GM23338 (cell line): Measurements from ENCODE around the gene PHF5A. TPM values are rescaled to one million over a fixed set of nuclear protein-coding genes. Genes with fewer than 3 reads are reported as not detected.

Experiments used
- ATAC-seq: fragments of 200-7000 bp; cut with Tn5 transposase; 3 replicates; pipeline ENCODE4 v1.9.1; 2020
- DNase-seq: peaks from one replicate; pipeline ENCODE4 v3.0.0-alpha.2; 2015; ENCODE audit warnings: low spot score
- H2AFZ ChIP-seq: fragments of 200-600 bp; sonication (generic); 2 replicates; pipeline ENCODE4 v1.8.0; 2016; ENCODE audit warnings: antibody characterized with exemption, mild to moderate bottlenecking, moderate library complexity
- H3F3A ChIP-seq: fragments of 200-600 bp; sonication (generic); replicated peaks from 2 replicates; pipeline ENCODE4 v1.8.0; 2017; ENCODE audit warnings: antibody characterized with exemption, mixed run types, low read depth
- H3K27ac ChIP-seq: fragments of 200-600 bp; sonication (generic); 2 replicates; pipeline ENCODE4 v1.6.1; 2016; ENCODE audit warnings: low read depth
- H3K27me3 ChIP-seq: fragments of 200-600 bp; sonication (generic); 2 replicates; pipeline ENCODE4 v1.8.0; 2016; ENCODE audit warnings: mild to moderate bottlenecking, mixed run types, moderate library complexity; ENCODE audit not compliant: insufficient read depth
- H3K36me3 ChIP-seq: fragments of 200-600 bp; sonication (generic); 2 replicates; pipeline ENCODE4 v1.8.0; 2016; ENCODE audit warnings: mild to moderate bottlenecking; ENCODE audit not compliant: insufficient read depth
- H3K4me1 ChIP-seq: fragments of 200-600 bp; sonication (generic); 2 replicates; pipeline ENCODE4 v1.8.0; 2016; ENCODE audit warnings: mild to moderate bottlenecking, moderate library complexity; ENCODE audit not compliant: insufficient read depth
- H3K4me2 ChIP-seq: fragments of 200-600 bp; sonication (generic); 2 replicates; pipeline ENCODE4 v1.7.1; 2017; ENCODE audit warnings: mixed run types
- H3K4me3 ChIP-seq: fragments of 200-600 bp; sonication (generic); 2 replicates; pipeline ENCODE4 v1.6.1; 2016; ENCODE audit warnings: mixed run types
- H3K79me2 ChIP-seq: fragments of 200-600 bp; sonication (generic); replicated peaks from 2 replicates; pipeline ENCODE4 v1.8.0; 2017; ENCODE audit warnings: mild to moderate bottlenecking; ENCODE audit not compliant: insufficient read depth
- H3K9me2 ChIP-seq: fragments of 200-600 bp; sonication (generic); 2 replicates; pipeline ENCODE4 v1.8.0; 2017; ENCODE audit not compliant: insufficient read depth
- H4K20me1 ChIP-seq: fragments of 200-600 bp; sonication (generic); replicated peaks from 2 replicates; pipeline ENCODE4 v1.8.0; 2017; ENCODE audit warnings: mild to moderate bottlenecking; ENCODE audit not compliant: insufficient read depth
- H3K27ac Mint-ChIP-seq: 2 replicates; pipeline ENCODE4 v1.8.0; 2020; ENCODE audit warnings: inconsistent platforms, mild to moderate bottlenecking, moderate library complexity, mixed read lengths
- H3K27me3 Mint-ChIP-seq: 3 replicates; pipeline ENCODE4 v1.8.0; 2022; ENCODE audit warnings: low read depth, mild to moderate bottlenecking, moderate library complexity, mixed read lengths, inconsistent platforms; ENCODE audit not compliant: insufficient read depth, poor library complexity
- H3K36me3 Mint-ChIP-seq: 3 replicates; pipeline ENCODE4 v1.8.0; 2021; ENCODE audit warnings: low read depth, mild to moderate bottlenecking, inconsistent platforms, moderate library complexity, mixed read lengths
- H3K4me1 Mint-ChIP-seq: 3 replicates; pipeline ENCODE4 v1.8.0; 2020; ENCODE audit warnings: mild to moderate bottlenecking, inconsistent platforms, mixed read lengths
- H3K4me3 Mint-ChIP-seq: 3 replicates; pipeline ENCODE4 v1.8.0; 2021; ENCODE audit warnings: moderate library complexity, mild to moderate bottlenecking, inconsistent platforms, mixed read lengths
- H3K9me3 Mint-ChIP-seq: 3 replicates; pipeline ENCODE4 v1.8.0; 2020; ENCODE audit warnings: moderate library complexity, mild to moderate bottlenecking, inconsistent platforms, mixed read lengths
- CREB1 ChIP-seq: fragments of 250-450 bp; sonication (Bioruptor Pico); IDR thresholded peaks from 2 replicates; pipeline ENCODE4 v1.5.0; 2020; ENCODE audit warnings: low read depth, mild to moderate bottlenecking, moderate library complexity
- CTCF ChIP-seq, 2 experiments: fragments of 200-600 bp in 1 of 2; sonication (generic) in 1 of 2; conservative IDR thresholded peaks; 2 replicates each; pipeline versions ENCODE4 v1.5.1 to v1.6.1; 2016 to 2017; ENCODE audit warnings: antibody characterized with exemption in 2 of 2, low read depth in 2 of 2, mild to moderate bottlenecking in 2 of 2, moderate library complexity in 1 of 2
- EZH2 ChIP-seq: fragments of 200-600 bp; sonication (generic); IDR thresholded peaks from one replicate; pipeline ENCODE4 v1.8.0; 2017; ENCODE audit warnings: antibody characterized with exemption, mild to moderate bottlenecking, low read depth; ENCODE audit not compliant: unreplicated experiment
- EZH2phosphoT487 ChIP-seq: fragments of 200-600 bp; sonication (generic); IDR thresholded peaks from one replicate; pipeline ENCODE4 v1.8.1; 2018; ENCODE audit warnings: antibody characterized with exemption; ENCODE audit not compliant: unreplicated experiment
- JUNB ChIP-seq: IDR thresholded peaks from one replicate; pipeline ENCODE4 v1.6.1; 2016; ENCODE audit warnings: antibody characterized with exemption; ENCODE audit not compliant: unreplicated experiment
- NANOG ChIP-seq: IDR thresholded peaks from 2 replicates; pipeline ENCODE4 v1.6.1; 2016; ENCODE audit warnings: antibody characterized with exemption, borderline replicate concordance
- POLR2AphosphoS5 ChIP-seq: IDR thresholded peaks from 2 replicates; pipeline ENCODE4 v1.6.1; 2016; ENCODE audit warnings: antibody characterized with exemption, low read depth
- REST ChIP-seq: IDR thresholded peaks from one replicate; pipeline ENCODE4 v1.6.1; 2018; ENCODE audit warnings: antibody characterized with exemption; ENCODE audit not compliant: unreplicated experiment
- STAT1 ChIP-seq: IDR thresholded peaks from one replicate; pipeline ENCODE4 v1.6.1; 2016; ENCODE audit warnings: antibody characterized with exemption; ENCODE audit not compliant: unreplicated experiment
- ZNF114 ChIP-seq: fragments of 250-450 bp; sonication (Bioruptor Pico); IDR thresholded peaks from 2 replicates; pipeline ENCODE4 v1.5.0; 2020; ENCODE audit warnings: mild to moderate bottlenecking, moderate library complexity
- ZNF331 ChIP-seq: fragments of 250-450 bp; sonication (Bioruptor Pico); IDR thresholded peaks from 2 replicates; pipeline ENCODE4 v1.5.0; 2020; ENCODE audit warnings: low read depth, mild to moderate bottlenecking, moderate library complexity
- polyA plus RNA-seq: library from polyadenylated mRNA; unstranded; fragments of >200 nt; fragmentation: Nextera tagmentation; extraction: Ambion mirVana; gene quantifications from 2 replicates; pipeline ENCODE4 v1.2.1, GENCODE V29; 2016
- total RNA-seq: library from RNA; depleted of rRNA; stranded (reverse); fragments of >200 nt; shearing (Covaris generic); gene quantifications from 2 replicates; pipeline ENCODE4 v1.2.3, GENCODE V29; 2014
- TF ChIP-seq, protein P1 (sequence below): fragments of 250-450 bp; sonication (Bioruptor Pico); IDR thresholded peaks from 2 replicates; pipeline ENCODE4 v1.5.0; 2020; ENCODE audit warnings: mild to moderate bottlenecking, moderate library complexity
- TF ChIP-seq, protein P2 (sequence below): IDR thresholded peaks from 2 replicates; pipeline ENCODE4 v1.6.1; 2016; ENCODE audit warnings: antibody characterized with exemption

The PHF5A gene
- total and polyA plus RNA-seq, 2 experiments from 2014 or later = 49.4 to 115 TPM

DNA sequence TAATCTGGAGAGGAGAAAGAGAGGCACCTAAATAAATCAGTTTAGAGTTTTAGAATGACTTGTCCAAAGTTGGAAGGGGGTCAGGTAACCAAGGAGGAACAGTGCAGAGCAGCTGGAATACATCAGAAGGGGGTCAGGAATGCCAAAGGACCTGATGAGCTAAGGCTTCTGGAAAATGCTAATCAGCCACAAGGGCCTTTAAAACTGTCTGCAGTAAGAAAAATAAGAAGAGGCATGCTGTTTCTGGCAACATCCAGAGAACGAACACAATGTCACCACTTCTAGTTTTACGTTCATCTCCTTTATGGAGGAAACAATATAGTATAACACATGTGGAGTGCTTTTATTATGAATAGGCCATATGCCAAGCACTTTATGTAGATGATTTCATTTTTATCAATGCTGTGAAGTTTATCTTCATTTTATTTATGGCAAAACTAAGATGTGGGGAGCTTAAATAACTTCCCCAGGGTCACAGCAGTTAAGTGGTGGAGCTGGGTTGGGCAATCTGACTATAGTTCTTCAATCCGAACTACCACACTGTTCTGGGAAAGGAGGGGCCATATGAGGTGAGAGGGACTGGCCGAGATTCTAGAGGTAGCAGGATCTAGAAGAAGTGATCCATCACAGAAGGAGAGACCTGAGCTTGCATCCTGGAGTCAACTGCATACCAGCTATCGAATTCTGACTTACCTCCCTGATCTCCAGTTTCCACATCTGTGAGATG lies 23.0 kb upstream of the PHF5A start:
- peak overlapping the region; percentile 73 for H3K27ac Mint-ChIP-seq
- no peaks in the 10 kb centered on the region for H3K9me3 Mint-ChIP-seq
- no peak overlapping the region for H2AFZ ChIP-seq
- peaks cover 53% of the 10 kb centered on the region for H3K4me1 Mint-ChIP-seq
- no peaks in the 10 kb centered on the region for H3K27me3 ChIP-seq
- H3K4me3 Mint-ChIP-seq = no peak overlapping the region; the same call in 2 of the 3 replicates
- H4K20me1 ChIP-seq = peaks cover 7% of the 10 kb centered on the region
- H3K4me1 ChIP-seq = peaks cover 53% of the 10 kb centered on the region
- peaks cover 90% of the 10 kb centered on the region for H3K79me2 ChIP-seq
- no peak for DNase-seq
- no peak overlapping the region for H3K4me3 ChIP-seq
- no peaks in the 10 kb centered on the region for H3K9me2 ChIP-seq
- H3K36me3 Mint-ChIP-seq = no peaks in the 10 kb centered on the region
- H3K4me2 ChIP-seq = peak overlapping the region; percentile 72
- TF ChIP-seq REST (no peak), CTCF (conservative IDR thresholded peaks at IDR 0.05; ENCODE audit: low read depth in 2 of 2) (no peak), POLR2AphosphoS5 (no peak), JUNB (no peak), NANOG (no peak), STAT1 (no peak), CREB1 (no peak), ZNF331 (CRISPR knock-in tag) (no peak), EZH2phosphoT487 (no peak), ZNF114 (CRISPR knock-in tag) (no peak), EZH2 (no peak)
- TF ChIP-seq, protein P1, sequence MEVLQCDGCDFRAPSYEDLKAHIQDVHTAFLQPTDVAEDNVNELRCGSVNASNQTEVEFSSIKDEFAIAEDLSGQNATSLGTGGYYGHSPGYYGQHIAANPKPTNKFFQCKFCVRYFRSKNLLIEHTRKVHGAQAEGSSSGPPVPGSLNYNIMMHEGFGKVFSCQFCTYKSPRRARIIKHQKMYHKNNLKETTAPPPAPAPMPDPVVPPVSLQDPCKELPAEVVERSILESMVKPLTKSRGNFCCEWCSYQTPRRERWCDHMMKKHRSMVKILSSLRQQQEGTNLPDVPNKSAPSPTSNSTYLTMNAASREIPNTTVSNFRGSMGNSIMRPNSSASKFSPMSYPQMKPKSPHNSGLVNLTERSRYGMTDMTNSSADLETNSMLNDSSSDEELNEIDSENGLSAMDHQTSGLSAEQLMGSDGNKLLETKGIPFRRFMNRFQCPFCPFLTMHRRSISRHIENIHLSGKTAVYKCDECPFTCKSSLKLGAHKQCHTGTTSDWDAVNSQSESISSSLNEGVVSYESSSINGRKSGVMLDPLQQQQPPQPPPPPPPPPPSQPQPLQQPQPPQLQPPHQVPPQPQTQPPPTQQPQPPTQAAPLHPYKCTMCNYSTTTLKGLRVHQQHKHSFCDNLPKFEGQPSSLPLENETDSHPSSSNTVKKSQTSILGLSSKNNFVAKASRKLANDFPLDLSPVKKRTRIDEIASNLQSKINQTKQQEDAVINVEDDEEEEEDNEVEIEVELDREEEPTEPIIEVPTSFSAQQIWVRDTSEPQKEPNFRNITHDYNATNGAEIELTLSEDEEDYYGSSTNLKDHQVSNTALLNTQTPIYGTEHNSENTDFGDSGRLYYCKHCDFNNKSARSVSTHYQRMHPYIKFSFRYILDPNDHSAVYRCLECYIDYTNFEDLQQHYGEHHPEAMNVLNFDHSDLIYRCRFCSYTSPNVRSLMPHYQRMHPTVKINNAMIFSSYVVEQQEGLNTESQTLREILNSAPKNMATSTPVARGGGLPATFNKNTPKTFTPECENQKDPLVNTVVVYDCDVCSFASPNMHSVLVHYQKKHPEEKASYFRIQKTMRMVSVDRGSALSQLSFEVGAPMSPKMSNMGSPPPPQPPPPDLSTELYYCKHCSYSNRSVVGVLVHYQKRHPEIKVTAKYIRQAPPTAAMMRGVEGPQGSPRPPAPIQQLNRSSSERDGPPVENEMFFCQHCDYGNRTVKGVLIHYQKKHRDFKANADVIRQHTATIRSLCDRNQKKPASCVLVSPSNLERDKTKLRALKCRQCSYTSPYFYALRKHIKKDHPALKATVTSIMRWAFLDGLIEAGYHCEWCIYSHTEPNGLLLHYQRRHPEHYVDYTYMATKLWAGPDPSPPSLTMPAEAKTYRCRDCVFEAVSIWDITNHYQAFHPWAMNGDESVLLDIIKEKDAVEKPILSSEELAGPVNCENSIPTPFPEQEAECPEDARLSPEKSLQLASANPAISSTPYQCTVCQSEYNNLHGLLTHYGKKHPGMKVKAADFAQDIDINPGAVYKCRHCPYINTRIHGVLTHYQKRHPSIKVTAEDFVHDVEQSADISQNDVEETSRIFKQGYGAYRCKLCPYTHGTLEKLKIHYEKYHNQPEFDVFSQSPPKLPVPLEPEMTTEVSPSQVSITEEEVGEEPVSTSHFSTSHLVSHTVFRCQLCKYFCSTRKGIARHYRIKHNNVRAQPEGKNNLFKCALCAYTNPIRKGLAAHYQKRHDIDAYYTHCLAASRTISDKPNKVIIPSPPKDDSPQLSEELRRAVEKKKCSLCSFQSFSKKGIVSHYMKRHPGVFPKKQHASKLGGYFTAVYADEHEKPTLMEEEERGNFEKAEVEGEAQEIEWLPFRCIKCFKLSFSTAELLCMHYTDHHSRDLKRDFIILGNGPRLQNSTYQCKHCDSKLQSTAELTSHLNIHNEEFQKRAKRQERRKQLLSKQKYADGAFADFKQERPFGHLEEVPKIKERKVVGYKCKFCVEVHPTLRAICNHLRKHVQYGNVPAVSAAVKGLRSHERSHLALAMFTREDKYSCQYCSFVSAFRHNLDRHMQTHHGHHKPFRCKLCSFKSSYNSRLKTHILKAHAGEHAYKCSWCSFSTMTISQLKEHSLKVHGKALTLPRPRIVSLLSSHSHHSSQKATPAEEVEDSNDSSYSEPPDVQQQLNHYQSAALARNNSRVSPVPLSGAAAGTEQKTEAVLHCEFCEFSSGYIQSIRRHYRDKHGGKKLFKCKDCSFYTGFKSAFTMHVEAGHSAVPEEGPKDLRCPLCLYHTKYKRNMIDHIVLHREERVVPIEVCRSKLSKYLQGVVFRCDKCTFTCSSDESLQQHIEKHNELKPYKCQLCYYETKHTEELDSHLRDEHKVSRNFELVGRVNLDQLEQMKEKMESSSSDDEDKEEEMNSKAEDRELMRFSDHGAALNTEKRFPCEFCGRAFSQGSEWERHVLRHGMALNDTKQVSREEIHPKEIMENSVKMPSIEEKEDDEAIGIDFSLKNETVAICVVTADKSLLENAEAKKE (CRISPR knock-in tag) = no peak
- TF ChIP-seq, protein P2, sequence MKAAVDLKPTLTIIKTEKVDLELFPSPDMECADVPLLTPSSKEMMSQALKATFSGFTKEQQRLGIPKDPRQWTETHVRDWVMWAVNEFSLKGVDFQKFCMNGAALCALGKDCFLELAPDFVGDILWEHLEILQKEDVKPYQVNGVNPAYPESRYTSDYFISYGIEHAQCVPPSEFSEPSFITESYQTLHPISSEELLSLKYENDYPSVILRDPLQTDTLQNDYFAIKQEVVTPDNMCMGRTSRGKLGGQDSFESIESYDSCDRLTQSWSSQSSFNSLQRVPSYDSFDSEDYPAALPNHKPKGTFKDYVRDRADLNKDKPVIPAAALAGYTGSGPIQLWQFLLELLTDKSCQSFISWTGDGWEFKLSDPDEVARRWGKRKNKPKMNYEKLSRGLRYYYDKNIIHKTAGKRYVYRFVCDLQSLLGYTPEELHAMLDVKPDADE = no peak
- ATAC-seq = no peak; the same call in 2 of the 3 replicates
- H3K27ac ChIP-seq = peak overlapping the region; percentile 42; the same call in 1 of the 2 replicates
- no peaks in the 10 kb centered on the region for H3K36me3 ChIP-seq
- peaks cover 7% of the 10 kb centered on the region; the same call in 1 of the 2 replicates for H3F3A ChIP-seq
- H3K27me3 Mint-ChIP-seq = peaks cover 15% of the 10 kb centered on the region
